ENCODE results near the gene DNAJB4.
"Not testable (repeated sequence)": the region's sequence is repeated elsewhere in the genome, so short reads cannot be mapped to it uniquely, and the experiment has no call there.

DNAJB4 gene

GRCh38 chr1:77978969-77979876 lies 25.5 kb upstream of the DNAJB4 start, which contains the start of gene FUBP1:
TSS of gene FUBP1 (minus strand) at chr1:77979072. CDS start at chr1:77979004, 68 bp downstream.
- Histone ChIP-seq H3K36me3 (ENCODE audit: low read depth) (peaks cover 55% of the 10 kb centered on the region), H3K4me1 (ENCODE audit: insufficient read depth, poor library complexity, severe bottlenecking) (peaks cover 26% of the 10 kb centered on the region), H3K9me3 (ENCODE audit: severe bottlenecking) (no peaks in the 10 kb centered on the region), H3K4me3 (ENCODE audit: severe bottlenecking) (peak within 1 kb of the TSS; percentile 68), H3K27me3 (ENCODE audit: insufficient read depth, poor library complexity, severe bottlenecking) (no peaks in the 10 kb centered on the region), H3K27ac (ENCODE audit: poor library complexity, severe bottlenecking) (peak within 1 kb of the TSS; percentile 95)
- peak; percentile 94 for DNase-seq (ENCODE audit: low spot score)
- ATAC-seq (ENCODE audit: low read depth): peak; percentile 83
- TF ChIP-seq, protein P1, sequence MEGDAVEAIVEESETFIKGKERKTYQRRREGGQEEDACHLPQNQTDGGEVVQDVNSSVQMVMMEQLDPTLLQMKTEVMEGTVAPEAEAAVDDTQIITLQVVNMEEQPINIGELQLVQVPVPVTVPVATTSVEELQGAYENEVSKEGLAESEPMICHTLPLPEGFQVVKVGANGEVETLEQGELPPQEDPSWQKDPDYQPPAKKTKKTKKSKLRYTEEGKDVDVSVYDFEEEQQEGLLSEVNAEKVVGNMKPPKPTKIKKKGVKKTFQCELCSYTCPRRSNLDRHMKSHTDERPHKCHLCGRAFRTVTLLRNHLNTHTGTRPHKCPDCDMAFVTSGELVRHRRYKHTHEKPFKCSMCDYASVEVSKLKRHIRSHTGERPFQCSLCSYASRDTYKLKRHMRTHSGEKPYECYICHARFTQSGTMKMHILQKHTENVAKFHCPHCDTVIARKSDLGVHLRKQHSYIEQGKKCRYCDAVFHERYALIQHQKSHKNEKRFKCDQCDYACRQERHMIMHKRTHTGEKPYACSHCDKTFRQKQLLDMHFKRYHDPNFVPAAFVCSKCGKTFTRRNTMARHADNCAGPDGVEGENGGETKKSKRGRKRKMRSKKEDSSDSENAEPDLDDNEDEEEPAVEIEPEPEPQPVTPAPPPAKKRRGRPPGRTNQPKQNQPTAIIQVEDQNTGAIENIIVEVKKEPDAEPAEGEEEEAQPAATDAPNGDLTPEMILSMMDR (IDR thresholded peaks at IDR 0.05; ENCODE audit: poor library complexity, severe bottlenecking): peak; percentile 89

DNA sequence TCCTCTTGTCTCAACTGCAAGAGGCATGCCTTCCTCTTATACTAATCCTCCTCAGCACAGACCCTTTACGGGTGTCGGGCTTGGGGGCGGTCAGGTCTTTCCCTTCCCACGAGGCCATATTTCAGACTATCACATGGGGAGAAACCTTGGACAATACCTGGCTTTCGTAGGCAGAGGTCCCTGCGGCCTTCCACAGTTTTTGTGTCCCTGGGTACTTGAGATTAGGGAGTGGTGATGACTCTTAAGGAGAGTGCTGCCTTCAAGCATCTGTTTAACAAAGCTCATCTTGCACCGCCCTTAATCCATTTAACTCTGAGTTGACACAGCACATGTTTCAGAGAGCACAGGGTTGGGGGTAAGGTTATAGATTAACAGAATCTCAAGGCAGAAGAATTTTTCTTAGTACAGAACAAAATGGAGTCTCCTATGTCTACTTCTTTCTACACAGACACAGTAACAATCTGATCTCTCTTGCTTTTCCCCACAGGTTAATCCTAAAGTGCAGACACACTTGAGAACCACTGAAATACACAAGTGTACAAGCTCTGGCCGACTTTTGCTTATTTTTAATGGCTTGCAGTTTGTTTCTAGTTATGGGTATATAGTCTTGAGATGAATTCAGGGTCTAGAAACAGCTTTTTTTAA lies 21.3 kb upstream of the DNAJB4 start:
- not testable (repeated sequence) for H3K27ac ChIP-seq (ENCODE audit: poor library complexity, severe bottlenecking); H3K4me3 ChIP-seq (ENCODE audit: severe bottlenecking); H3K9me3 ChIP-seq (ENCODE audit: severe bottlenecking); ATAC-seq (ENCODE audit: low read depth); H3K27me3 ChIP-seq (ENCODE audit: insufficient read depth, poor library complexity, severe bottlenecking); DNase-seq (ENCODE audit: low spot score); H3K4me1 ChIP-seq (ENCODE audit: insufficient read depth, poor library complexity, severe bottlenecking)
- peaks cover 22% of the 10 kb centered on the region for H3K36me3 ChIP-seq (ENCODE audit: low read depth)

DNA sequence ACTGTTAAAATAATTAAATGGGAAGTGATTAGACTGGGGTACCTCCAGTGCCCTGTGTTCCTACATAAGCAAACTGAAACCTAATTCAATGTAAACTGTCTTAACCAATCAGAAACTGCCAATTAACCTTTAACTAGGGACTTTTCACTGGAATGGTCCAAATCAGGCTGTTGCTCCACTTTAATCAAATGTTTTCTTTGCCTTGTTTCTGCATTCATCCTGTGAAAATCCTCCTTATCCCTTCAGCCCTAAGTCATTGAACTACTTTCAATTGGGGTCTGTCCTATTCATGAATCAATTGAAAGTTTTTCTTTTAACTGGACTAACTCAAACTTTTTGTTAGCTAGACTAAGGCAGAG lies 20.8 kb upstream of the DNAJB4 start:
- Histone ChIP-seq H3K4me3 (ENCODE audit: severe bottlenecking) (no peak overlapping the region), H3K4me1 (ENCODE audit: insufficient read depth, poor library complexity, severe bottlenecking) (peaks cover 5% of the 10 kb centered on the region), H3K9me3 (ENCODE audit: severe bottlenecking) (no peaks in the 10 kb centered on the region), H3K27ac (ENCODE audit: poor library complexity, severe bottlenecking) (no peak overlapping the region), H3K36me3 (ENCODE audit: low read depth) (peaks cover 21% of the 10 kb centered on the region), H3K27me3 (ENCODE audit: insufficient read depth, poor library complexity, severe bottlenecking) (no peaks in the 10 kb centered on the region)
- TF ChIP-seq, protein P1 (IDR thresholded peaks at IDR 0.05; ENCODE audit: poor library complexity, severe bottlenecking): no peak
- no peak for DNase-seq (ENCODE audit: low spot score)
- ATAC-seq (ENCODE audit: low read depth): no peak

GRCh38 chr1:77984629-77985028 lies 20.1 kb upstream of the DNAJB4 start:
- Histone ChIP-seq H3K4me1 (ENCODE audit: insufficient read depth, poor library complexity, severe bottlenecking) (peaks cover 5% of the 10 kb centered on the region), H3K27ac (ENCODE audit: poor library complexity, severe bottlenecking) (no peak overlapping the region), H3K36me3 (ENCODE audit: low read depth) (peaks cover 21% of the 10 kb centered on the region), H3K4me3 (ENCODE audit: severe bottlenecking) (no peak overlapping the region), H3K27me3 (ENCODE audit: insufficient read depth, poor library complexity, severe bottlenecking) (no peaks in the 10 kb centered on the region), H3K9me3 (ENCODE audit: severe bottlenecking) (no peaks in the 10 kb centered on the region)
- ATAC-seq (ENCODE audit: low read depth) (no peak), DNase-seq (ENCODE audit: low spot score) (no peak)
- TF ChIP-seq, protein P1 (IDR thresholded peaks at IDR 0.05; ENCODE audit: poor library complexity, severe bottlenecking): no peak

GRCh38 chr1:77986810-77987209 lies 17.9 kb upstream of the DNAJB4 start:
- no peak for ATAC-seq (ENCODE audit: low read depth)

More at GRCh38 chr1:77986810-77987209, 17.9 kb upstream of the DNAJB4 start:
- peaks cover 15% of the 10 kb centered on the region for H3K36me3 ChIP-seq (ENCODE audit: low read depth)
- H3K4me3 ChIP-seq (ENCODE audit: severe bottlenecking): no peak overlapping the region
- H3K27ac ChIP-seq (ENCODE audit: poor library complexity, severe bottlenecking): no peak overlapping the region
- no peaks in the 10 kb centered on the region for H3K27me3 ChIP-seq (ENCODE audit: insufficient read depth, poor library complexity, severe bottlenecking)
- H3K4me1 ChIP-seq (ENCODE audit: insufficient read depth, poor library complexity, severe bottlenecking): peaks cover 4% of the 10 kb centered on the region
- TF ChIP-seq, protein P1 (IDR thresholded peaks at IDR 0.05; ENCODE audit: poor library complexity, severe bottlenecking): no peak
- no peak for DNase-seq (ENCODE audit: low spot score)
- H3K9me3 ChIP-seq (ENCODE audit: severe bottlenecking): no peaks in the 10 kb centered on the region
